NCI-H128 (cell line): ENCODE measurements around the gene CNTNAP2.

Source experiments
- DNase-seq: peaks from one replicate; lab custom pipeline; 2025; ENCODE audit not compliant: unreplicated experiment; lab: John Stamatoyannopoulos, UW

The CNTNAP2 gene

GRCh38 chr7:147980826-147981813 is 1864.5 kb downstream of the CNTNAP2 start:
- DNase-seq: no peak

- no peak for DNase-seq
These were observed 1865.7 kb downstream of the CNTNAP2 start for GRCh38 chr7:147982307-147982706.

GRCh38 chr7:147984265-147984664 is 1867.7 kb downstream of the CNTNAP2 start:
- no peak for DNase-seq

GRCh38 chr7:147990079-147990478 is 1873.5 kb downstream of the CNTNAP2 start:
- no peak for DNase-seq

GRCh38 chr7:147990942-147991341 is 1874.3 kb downstream of the CNTNAP2 start:
- DNase-seq: no peak

GRCh38 chr7:147992698-147993097 is 1876.1 kb downstream of the CNTNAP2 start:
- no peak for DNase-seq

GRCh38 chr7:147997636-147998035 is 1881.0 kb downstream of the CNTNAP2 start:
- DNase-seq: no peak

- DNase-seq: no peak
These were observed 1883.4 kb downstream of the CNTNAP2 start for GRCh38 chr7:147999962-148000361.

- DNase-seq: no peak
These were observed 1895.2 kb downstream of the CNTNAP2 start for GRCh38 chr7:148011753-148012152.

GRCh38 chr7:148014001-148014400 is 1897.4 kb downstream of the CNTNAP2 start:
- DNase-seq: no peak

GRCh38 chr7:148014541-148014940 is 1897.9 kb downstream of the CNTNAP2 start:
- peak; percentile 33 for DNase-seq

- no peak for DNase-seq
These were observed 1900.5 kb downstream of the CNTNAP2 start for GRCh38 chr7:148017126-148017525.

- no peak for DNase-seq
These were observed 1904.1 kb downstream of the CNTNAP2 start for GRCh38 chr7:148020679-148021078.

GRCh38 chr7:148021507-148022045 is 1905.0 kb downstream of the CNTNAP2 start:
- no peak for DNase-seq

- DNase-seq: no peak
These were observed 1906.2 kb downstream of the CNTNAP2 start for GRCh38 chr7:148022832-148023231.

GRCh38 chr7:148026713-148027112 is 1910.1 kb downstream of the CNTNAP2 start:
- DNase-seq: no peak

GRCh38 chr7:148028165-148028564 is 1911.6 kb downstream of the CNTNAP2 start:
- no peak for DNase-seq

- no peak for DNase-seq
These were observed 1914.4 kb downstream of the CNTNAP2 start for GRCh38 chr7:148031019-148031418.

GRCh38 chr7:148031811-148032210 is 1915.2 kb downstream of the CNTNAP2 start:
- no peak for DNase-seq

GRCh38 chr7:148035950-148036349 is 1919.3 kb downstream of the CNTNAP2 start:
- DNase-seq: no peak

- DNase-seq: no peak
These were observed 1920.4 kb downstream of the CNTNAP2 start for GRCh38 chr7:148037044-148037443.

GRCh38 chr7:148041156-148041555 is 1924.6 kb downstream of the CNTNAP2 start:
- no peak for DNase-seq
